AG04450 (cell line): ENCODE measurements around the gene DCAF5. TPM values are rescaled to one million over a fixed set of nuclear protein-coding genes. Genes with fewer than 3 reads are reported as not detected.

Experiments used
- CTCF ChIA-PET: fragments of 300-600, 350-600 bp; formaldehyde crosslinking; extraction: SDS; loops from one replicate; lab custom pipeline; 2022; ENCODE audit warnings: antibody characterized with exemption, inconsistent platforms; lab: Charles Lee
- POLR2A ChIA-PET: fragments of 350-600 bp; formaldehyde crosslinking; extraction: SDS; loops from one replicate; lab custom pipeline; 2021; ENCODE audit warnings: antibody characterized with exemption, inconsistent platforms; lab: Yijun Ruan, JAX
- DNase-seq: peaks from one replicate; pipeline ENCODE4 v3.0.0-alpha.2; 2011; ENCODE audit warnings: low read depth, low spot score
- H3K27ac ChIP-seq: one replicate; pipeline ENCODE4 v1.5.1; 2012; ENCODE audit warnings: low read depth, low read length, control low read depth
- H3K27me3 ChIP-seq: one replicate; pipeline ENCODE4 v1.6.0; 2012; ENCODE audit warnings: low read length; ENCODE audit not compliant: control insufficient read depth, insufficient read depth
- H3K4me3 ChIP-seq: 2 replicates; pipeline ENCODE4 v1.5.1; 2011; ENCODE audit warnings: mild to moderate bottlenecking, low read depth, low read length, control low read depth
- H3K9me3 ChIP-seq: 2 replicates; pipeline ENCODE4 v1.5.1; 2012; ENCODE audit warnings: low read length; ENCODE audit not compliant: control insufficient read depth, insufficient read depth
- polyA plus RNA-seq: library from polyadenylated mRNA; depleted of rRNA; stranded (reverse); fragments of >200 nt; gene quantifications from 2 replicates; pipeline ENCODE4 v1.2.3, GENCODE V29; 2011
- TF ChIP-seq, protein P1 (sequence below): IDR thresholded peaks from 2 replicates; pipeline ENCODE4 v1.5.1; 2011; ENCODE audit warnings: low read depth, low read length, control low read depth, inconsistent platforms

The DCAF5 gene
- polyA plus RNA-seq, 1 experiment, result 32.4 TPM

DNA sequence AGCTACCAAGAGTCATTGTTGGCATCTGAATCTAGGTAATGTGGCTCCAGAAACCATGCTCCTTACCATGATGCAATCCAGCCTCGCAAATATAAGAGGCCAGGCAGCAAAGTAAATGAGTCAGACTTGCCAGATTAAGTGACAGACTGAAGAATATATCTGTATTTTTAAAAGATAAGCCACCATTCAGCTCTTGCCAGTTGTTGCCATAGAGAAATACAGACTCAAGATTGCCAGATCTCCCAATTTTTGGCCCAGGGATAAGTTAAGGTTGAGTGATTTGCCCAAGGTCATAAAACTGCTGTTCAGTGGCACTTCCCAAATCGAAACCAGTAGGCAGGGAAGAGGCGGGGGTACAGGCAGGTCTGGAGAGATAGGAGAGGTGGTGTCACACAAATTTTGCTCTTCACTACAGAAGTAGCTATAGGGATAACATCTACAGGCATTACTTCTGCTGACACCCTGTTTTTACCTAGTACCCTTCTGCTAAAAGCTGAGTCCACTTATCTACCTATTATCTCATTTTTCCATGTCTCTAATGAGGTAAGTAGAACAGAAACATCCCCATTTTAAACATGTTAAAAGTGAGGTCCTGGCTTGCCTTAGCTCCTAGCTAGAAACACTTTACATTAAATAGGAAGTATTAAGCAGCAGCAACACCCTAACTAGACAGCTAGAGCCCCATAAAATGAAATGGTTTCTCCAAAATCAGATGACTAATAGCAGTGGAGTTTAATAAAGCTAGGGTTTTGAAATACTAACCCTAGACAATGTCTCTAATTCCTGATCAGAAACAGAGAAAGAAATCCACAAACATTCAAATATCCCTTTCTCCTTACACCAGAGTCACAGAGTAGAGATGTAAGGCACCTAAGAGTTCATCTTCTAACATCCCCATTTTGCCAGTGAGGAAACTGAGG lies 19.5 kb downstream of the DCAF5 start:
- DNase-seq, result no peak
- no peak overlapping the region for H3K4me3 ChIP-seq
- POLR2A ChIA-PET, result interaction anchor here (1.1 kb wide), 1 partner anchor 20 kb away, joined by 3 read pairs; the partner anchor contains the start of gene DCAF5

DNA sequence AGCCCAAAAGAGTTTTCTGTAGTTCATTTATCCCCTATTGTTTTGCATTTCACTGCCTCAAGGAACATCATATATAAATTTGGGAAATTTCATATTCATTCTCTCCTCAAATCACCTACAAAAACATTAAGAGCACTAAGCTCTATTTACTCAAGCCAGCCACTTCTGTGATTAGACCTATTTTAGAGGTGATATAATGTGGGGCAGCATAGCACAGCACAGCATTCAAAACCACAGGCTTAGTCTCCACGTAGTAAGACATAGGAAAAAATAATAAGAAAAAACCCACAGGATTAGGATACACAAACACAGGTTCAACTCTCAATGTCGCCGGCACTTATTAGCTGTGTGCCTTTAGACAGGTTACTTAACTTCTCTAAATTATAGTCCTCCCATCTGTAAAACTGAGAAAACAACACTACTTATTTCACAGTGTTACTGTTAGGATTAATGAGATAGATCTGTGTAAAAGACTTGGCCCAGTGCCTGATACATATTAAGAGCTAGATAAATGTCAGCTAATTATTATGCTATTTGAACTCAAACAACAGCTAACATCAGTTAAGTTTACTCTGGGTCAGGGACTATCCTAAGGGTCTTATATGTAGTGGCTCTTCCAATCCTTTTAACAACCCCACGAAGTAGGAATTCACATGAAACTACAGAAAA lies 20.3 kb downstream of the DCAF5 start:
- TF ChIP-seq, protein P1, sequence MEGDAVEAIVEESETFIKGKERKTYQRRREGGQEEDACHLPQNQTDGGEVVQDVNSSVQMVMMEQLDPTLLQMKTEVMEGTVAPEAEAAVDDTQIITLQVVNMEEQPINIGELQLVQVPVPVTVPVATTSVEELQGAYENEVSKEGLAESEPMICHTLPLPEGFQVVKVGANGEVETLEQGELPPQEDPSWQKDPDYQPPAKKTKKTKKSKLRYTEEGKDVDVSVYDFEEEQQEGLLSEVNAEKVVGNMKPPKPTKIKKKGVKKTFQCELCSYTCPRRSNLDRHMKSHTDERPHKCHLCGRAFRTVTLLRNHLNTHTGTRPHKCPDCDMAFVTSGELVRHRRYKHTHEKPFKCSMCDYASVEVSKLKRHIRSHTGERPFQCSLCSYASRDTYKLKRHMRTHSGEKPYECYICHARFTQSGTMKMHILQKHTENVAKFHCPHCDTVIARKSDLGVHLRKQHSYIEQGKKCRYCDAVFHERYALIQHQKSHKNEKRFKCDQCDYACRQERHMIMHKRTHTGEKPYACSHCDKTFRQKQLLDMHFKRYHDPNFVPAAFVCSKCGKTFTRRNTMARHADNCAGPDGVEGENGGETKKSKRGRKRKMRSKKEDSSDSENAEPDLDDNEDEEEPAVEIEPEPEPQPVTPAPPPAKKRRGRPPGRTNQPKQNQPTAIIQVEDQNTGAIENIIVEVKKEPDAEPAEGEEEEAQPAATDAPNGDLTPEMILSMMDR, result no peak
- CTCF ChIA-PET, result interaction anchor here (0.6 to 2.9 kb wide), 10 partner anchors 10 to 569 kb away, joined by 3 to 17 read pairs (median 4); partner anchors contain the start of gene DCAF5
- Histone ChIP-seq H3K4me3 (no peak overlapping the region), H3K27ac (no peak overlapping the region), H3K9me3 (no peaks in the 10 kb centered on the region), H3K27me3 (no peaks in the 10 kb centered on the region)
- POLR2A ChIA-PET, result interaction anchor here (1.1 kb wide), 1 partner anchor 21 kb away, joined by 3 read pairs; the partner anchor contains the start of gene DCAF5
- no peak for DNase-seq

More for the DNA sequence above, 19.5 kb downstream of the DCAF5 start:
- CTCF ChIA-PET, result interaction anchor here (0.5 to 2.9 kb wide), 9 partner anchors 10 to 290 kb away, joined by 3 to 17 read pairs (median 3); partner anchors contain the start of gene DCAF5
- H3K27me3 ChIP-seq, result no peaks in the 10 kb centered on the region
- no peaks in the 10 kb centered on the region for H3K9me3 ChIP-seq
- no peak overlapping the region for H3K27ac ChIP-seq
- TF ChIP-seq, protein P1, result no peak

DNA sequence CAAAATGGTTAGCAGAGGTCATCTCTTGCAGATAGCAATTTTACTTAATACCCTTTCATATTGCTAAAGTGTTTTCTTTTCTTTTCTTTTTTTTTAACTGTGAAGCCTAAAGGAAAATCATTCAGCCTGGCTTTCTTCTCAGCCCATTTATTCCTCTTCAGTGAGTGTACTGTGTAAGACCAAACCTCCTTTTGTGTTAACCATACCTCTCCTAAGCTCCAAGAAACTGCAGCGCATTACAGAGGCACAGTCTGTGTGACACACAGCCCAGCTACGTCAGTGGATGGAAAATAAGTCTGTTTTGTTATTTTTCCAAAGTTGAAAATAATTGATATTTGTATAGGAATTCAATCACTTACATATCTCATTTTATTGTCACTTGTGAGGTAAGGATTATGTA lies 21.7 kb downstream of the DCAF5 start:
- POLR2A ChIA-PET, result no interaction called here
- Histone ChIP-seq H3K27ac (no peak overlapping the region), H3K27me3 (no peaks in the 10 kb centered on the region), H3K4me3 (no peak overlapping the region), H3K9me3 (no peaks in the 10 kb centered on the region)
- no peak for DNase-seq
- CTCF ChIA-PET, result interaction anchor here (0.6 to 3.7 kb wide), 3 partner anchors 38 to 287 kb away, joined by 5 to 19 read pairs (median 6); no protein-coding TSS in a partner anchor
- TF ChIP-seq, protein P1, result no peak

DNA sequence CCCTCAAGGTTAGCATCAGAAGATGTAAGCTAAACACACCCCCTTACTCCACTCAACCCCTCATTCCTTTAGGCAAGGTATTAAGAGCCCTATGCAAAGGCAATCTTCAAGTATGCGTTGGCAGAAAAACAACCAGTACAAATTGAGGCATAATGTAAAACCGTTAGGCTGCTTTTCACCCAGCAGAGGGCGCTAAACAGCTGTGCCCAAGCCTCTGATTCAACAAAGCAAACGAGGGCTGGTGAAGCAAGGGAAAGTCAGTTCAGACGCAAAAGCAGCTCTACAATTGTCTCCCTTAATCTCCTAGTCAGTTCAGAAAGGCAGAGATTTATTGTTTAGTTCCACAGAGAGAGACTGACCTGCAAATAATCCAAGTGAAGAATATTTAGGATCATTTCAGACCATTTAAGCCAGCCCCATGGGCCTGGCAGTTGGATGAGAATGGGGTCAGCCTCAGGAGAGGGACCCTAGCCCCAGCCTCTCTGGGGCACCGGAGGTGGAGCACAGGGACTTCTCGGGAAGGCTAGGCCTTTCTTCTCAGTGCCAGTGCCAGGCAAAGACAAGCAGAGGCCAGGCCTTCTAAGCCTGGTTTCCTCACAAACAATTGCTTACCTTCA lies 23.5 kb downstream of the DCAF5 start:
- H3K9me3 ChIP-seq, result no peaks in the 10 kb centered on the region
- no peak overlapping the region for H3K4me3 ChIP-seq
- TF ChIP-seq, protein P1, result peak; percentile 97
- H3K27me3 ChIP-seq, result no peaks in the 10 kb centered on the region
- CTCF ChIA-PET, result interaction anchor here (0.5 to 3.7 kb wide), 48 partner anchors 8 to 336 kb away, joined by 3 to 26 read pairs (median 4); partner anchors contain the start of genes ERH and SLC39A9
- POLR2A ChIA-PET, result interaction anchor here (1.0 to 1.2 kb wide), 2 partner anchors 22 to 24 kb away, joined by 3 to 4 read pairs; no protein-coding TSS in a partner anchor
- H3K27ac ChIP-seq, result peak overlapping the region; percentile 22
- DNase-seq, result peak; percentile 71
